GM20000 (cell line): Measurements from ENCODE around the gene NUP54.

Source experiments
- DNase-seq: peaks from one replicate; pipeline ENCODE4 v3.0.0; 2012; ENCODE audit warnings: low spot score
- CTCF ChIP-seq: IDR thresholded peaks from 2 replicates; pipeline ENCODE4 v1.5.1; 2012; ENCODE audit warnings: mild to moderate bottlenecking, control low read depth; ENCODE audit errors: extremely low read depth, missing control alignments

Gene NUP54

GRCh38 chr4:76174216-76174615 is 26.0 kb upstream of the NUP54 start:
- no peak for DNase-seq
- no peak for TF ChIP-seq CTCF

GRCh38 chr4:76168688-76169087 is 20.5 kb upstream of the NUP54 start:
- no peak for DNase-seq
- TF ChIP-seq CTCF = no peak

- DNase-seq = no peak
Measured at GRCh38 chr4:76166480-76166879, 18.3 kb upstream of the NUP54 start.

GRCh38 chr4:76160355-76160754 is 12.2 kb upstream of the NUP54 start:
- no peak for DNase-seq

More at GRCh38 chr4:76166480-76166879, 18.3 kb upstream of the NUP54 start:
- TF ChIP-seq CTCF = no peak

GRCh38 chr4:76156635-76157034 is 8.4 kb upstream of the NUP54 start:
- no peak for DNase-seq
- TF ChIP-seq CTCF = no peak

More at GRCh38 chr4:76160355-76160754, 12.2 kb upstream of the NUP54 start:
- TF ChIP-seq CTCF = no peak

GRCh38 chr4:76155979-76156378 is 7.8 kb upstream of the NUP54 start:
- TF ChIP-seq CTCF = no peak
- DNase-seq = no peak

- TF ChIP-seq CTCF = no peak
- no peak for DNase-seq
Measured at GRCh38 chr4:76153356-76153755, 5.2 kb upstream of the NUP54 start.
